22Rv1 (cell line): ENCODE results near the gene KLHL7.

Experiments used
- CTCF ChIP-seq: fragments of 450-650 bp; IDR thresholded peaks from 2 replicates; pipeline ENCODE4 v1.5.1; 2017; ENCODE audit warnings: mild to moderate bottlenecking
- ZFX ChIP-seq: fragments of 450-650 bp; IDR thresholded peaks from 2 replicates; pipeline ENCODE4 v1.6.1; 2017; ENCODE audit warnings: antibody characterized with exemption, borderline replicate concordance

GRCh38 chr7:23133797-23134196 is 28.2 kb downstream of the KLHL7 start:
- TF ChIP-seq ZFX (no peak), CTCF (no peak)
